Kidney capillary endothelial cell (primary cell): ENCODE results near the gene SAT1.
A peak's percentile ranks its signal among the peaks of the same experiment; 100 is the strongest.
"Not testable (repeated sequence)": the region's sequence is repeated elsewhere in the genome, so short reads cannot be mapped to it uniquely, and the experiment has no call there.

Experiments used
- DNase-seq: peaks from one replicate; pipeline ENCODE4 v3.0.0-alpha.2; 2018; ENCODE audit warnings: low spot score

The SAT1 gene

GRCh38 chrX:23782863-23783588 is at the start of gene SAT1:
TSS of gene SAT1 (plus strand) at chrX:23783173. CDS start at chrX:23783352, 179 bp downstream.
- DNase-seq, result peak; percentile 71

- no peak for DNase-seq
Observed at GRCh38 chrX:23736030-23736429, 46.9 kb upstream of the SAT1 start.

GRCh38 chrX:23737413-23737812 is 45.6 kb upstream of the SAT1 start:
- no peak for DNase-seq

GRCh38 chrX:23742174-23742696 is 40.7 kb upstream of the SAT1 start:
- DNase-seq, result no peak

- DNase-seq, result peak; percentile 77
Observed at GRCh38 chrX:23742697-23743622, 40.0 kb upstream of the SAT1 start, which contains the start of gene ACOT9. TSS of gene ACOT9 (minus strand) at chrX:23743276. CDS start at chrX:23743144, 132 bp downstream.

- not testable (repeated sequence) for DNase-seq
Observed at GRCh38 chrX:23743623-23743971, 39.4 kb upstream of the SAT1 start.

- no peak for DNase-seq
Observed at GRCh38 chrX:23745786-23746185, 37.2 kb upstream of the SAT1 start.

GRCh38 chrX:23749129-23749528 is 33.8 kb upstream of the SAT1 start:
- no peak for DNase-seq

GRCh38 chrX:23749576-23749975 is 33.4 kb upstream of the SAT1 start:
- no peak for DNase-seq

GRCh38 chrX:23752740-23753415 is 30.1 kb upstream of the SAT1 start:
- no peak for DNase-seq

- DNase-seq, result no peak
Observed at GRCh38 chrX:23754664-23755063, 28.3 kb upstream of the SAT1 start.

GRCh38 chrX:23756165-23756564 is 26.8 kb upstream of the SAT1 start:
- peak; percentile 52 for DNase-seq

GRCh38 chrX:23759821-23760220 is 23.2 kb upstream of the SAT1 start:
- no peak for DNase-seq

GRCh38 chrX:23764188-23764984 is 18.6 kb upstream of the SAT1 start:
- DNase-seq, result no peak

GRCh38 chrX:23765449-23765848 is 17.5 kb upstream of the SAT1 start:
- DNase-seq, result no peak

GRCh38 chrX:23765868-23766267 is 17.1 kb upstream of the SAT1 start:
- no peak for DNase-seq

GRCh38 chrX:23766650-23767551 is 16.1 kb upstream of the SAT1 start:
- no peak for DNase-seq

GRCh38 chrX:23770142-23770541 is 12.8 kb upstream of the SAT1 start:
- DNase-seq, result no peak

- DNase-seq, result not testable (repeated sequence)
Observed at GRCh38 chrX:23771086-23771485, 11.9 kb upstream of the SAT1 start.

- peak; percentile 59 for DNase-seq
Observed at GRCh38 chrX:23773601-23774175, 9.3 kb upstream of the SAT1 start.
